Chondrocyte (in vitro differentiated cells): ENCODE measurements around the gene TXNL1. TPM values are rescaled to one million over a fixed set of nuclear protein-coding genes. Genes with fewer than 3 reads are reported as not detected.
"Not testable (repeated sequence)": the region's sequence is repeated elsewhere in the genome, so short reads cannot be mapped to it uniquely, and the experiment has no call there.

Experiments
- DNase-seq: peaks from one replicate; pipeline ENCODE4 v3.0.0; 2021; ENCODE audit warnings: mixed read lengths, low spot score
- H3K27ac Mint-ChIP-seq: one replicate; pipeline ENCODE4 v1.8.0; 2021; ENCODE audit warnings: mild to moderate bottlenecking, moderate library complexity, mixed read lengths; ENCODE audit not compliant: unreplicated experiment
- H3K27me3 Mint-ChIP-seq: 2 replicates; pipeline ENCODE4 v1.8.0; 2021; ENCODE audit warnings: low read depth, mixed read lengths
- H3K36me3 Mint-ChIP-seq: 2 replicates; pipeline ENCODE4 v1.8.0; 2021; ENCODE audit warnings: low read depth, mixed read lengths
- H3K4me1 Mint-ChIP-seq: 2 replicates; pipeline ENCODE4 v1.8.0; 2021; ENCODE audit warnings: low read depth, mild to moderate bottlenecking, mixed read lengths
- H3K4me3 Mint-ChIP-seq: one replicate; pipeline ENCODE4 v1.8.0; 2021; ENCODE audit warnings: mild to moderate bottlenecking, moderate library complexity, mixed read lengths; ENCODE audit not compliant: unreplicated experiment
- H3K9me3 Mint-ChIP-seq: 2 replicates; pipeline ENCODE4 v1.8.0; 2021; ENCODE audit warnings: low read depth, mixed read lengths
- total RNA-seq: library from RNA; stranded (reverse); gene quantifications from 3 replicates; pipeline ENCODE4 v1.2.1, GENCODE V29; 2021
- TF ChIP-seq, protein P1 (sequence below): fragments of 200-600 bp; sonication (generic); IDR thresholded peaks from 2 replicates; pipeline ENCODE4 v1.5.0; 2021; ENCODE audit warnings: antibody characterized with exemption, mild to moderate bottlenecking, moderate library complexity

Gene TXNL1
- total RNA-seq, 1 donor from 2014 or later = 57.6 TPM

DNA sequence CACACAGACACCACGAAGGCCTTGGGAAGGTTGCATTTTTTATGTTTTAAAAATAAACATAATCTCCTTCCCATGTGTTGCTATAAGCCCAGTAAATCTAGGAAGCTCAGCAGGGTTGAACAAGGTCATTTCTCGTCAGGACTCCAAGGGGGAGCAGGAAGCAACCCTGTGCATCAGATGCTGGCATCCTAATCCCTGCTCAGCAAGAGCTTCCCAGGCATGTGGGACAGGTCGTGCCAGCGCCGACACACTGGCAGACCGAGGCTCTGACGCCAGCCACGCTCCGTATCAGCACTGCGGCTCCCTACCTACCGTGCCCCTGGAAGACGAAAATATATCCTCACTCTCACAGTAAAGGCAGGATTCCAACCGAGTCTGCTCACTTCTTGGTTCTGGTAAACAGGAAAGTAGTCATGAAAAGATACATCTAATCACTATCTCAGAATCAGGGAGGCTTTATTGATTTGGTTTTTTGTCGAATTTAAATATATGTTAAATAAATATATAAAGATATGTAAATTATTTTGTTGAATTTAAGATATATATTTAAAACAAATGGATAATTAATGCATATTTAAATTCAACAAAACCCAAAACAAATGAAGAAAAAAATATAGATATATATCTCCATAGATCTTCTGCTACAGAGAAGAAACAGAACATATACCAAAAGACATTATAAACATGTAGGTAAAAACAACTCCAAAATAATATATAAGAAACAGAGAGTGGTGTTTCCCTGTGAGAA lies 61.4 kb downstream of the TXNL1 start:
- H3K27me3 Mint-ChIP-seq = no peaks in the 10 kb centered on the region
- peak overlapping the region; percentile 44 for H3K4me3 Mint-ChIP-seq
- peaks cover 14% of the 10 kb centered on the region for H3K9me3 Mint-ChIP-seq
- peak overlapping the region; percentile 42 for H3K27ac Mint-ChIP-seq
- TF ChIP-seq, protein P1, sequence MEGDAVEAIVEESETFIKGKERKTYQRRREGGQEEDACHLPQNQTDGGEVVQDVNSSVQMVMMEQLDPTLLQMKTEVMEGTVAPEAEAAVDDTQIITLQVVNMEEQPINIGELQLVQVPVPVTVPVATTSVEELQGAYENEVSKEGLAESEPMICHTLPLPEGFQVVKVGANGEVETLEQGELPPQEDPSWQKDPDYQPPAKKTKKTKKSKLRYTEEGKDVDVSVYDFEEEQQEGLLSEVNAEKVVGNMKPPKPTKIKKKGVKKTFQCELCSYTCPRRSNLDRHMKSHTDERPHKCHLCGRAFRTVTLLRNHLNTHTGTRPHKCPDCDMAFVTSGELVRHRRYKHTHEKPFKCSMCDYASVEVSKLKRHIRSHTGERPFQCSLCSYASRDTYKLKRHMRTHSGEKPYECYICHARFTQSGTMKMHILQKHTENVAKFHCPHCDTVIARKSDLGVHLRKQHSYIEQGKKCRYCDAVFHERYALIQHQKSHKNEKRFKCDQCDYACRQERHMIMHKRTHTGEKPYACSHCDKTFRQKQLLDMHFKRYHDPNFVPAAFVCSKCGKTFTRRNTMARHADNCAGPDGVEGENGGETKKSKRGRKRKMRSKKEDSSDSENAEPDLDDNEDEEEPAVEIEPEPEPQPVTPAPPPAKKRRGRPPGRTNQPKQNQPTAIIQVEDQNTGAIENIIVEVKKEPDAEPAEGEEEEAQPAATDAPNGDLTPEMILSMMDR = no peak
- H3K4me1 Mint-ChIP-seq = peaks cover 21% of the 10 kb centered on the region
- no peak for DNase-seq
- H3K36me3 Mint-ChIP-seq = peaks cover 3% of the 10 kb centered on the region

DNA sequence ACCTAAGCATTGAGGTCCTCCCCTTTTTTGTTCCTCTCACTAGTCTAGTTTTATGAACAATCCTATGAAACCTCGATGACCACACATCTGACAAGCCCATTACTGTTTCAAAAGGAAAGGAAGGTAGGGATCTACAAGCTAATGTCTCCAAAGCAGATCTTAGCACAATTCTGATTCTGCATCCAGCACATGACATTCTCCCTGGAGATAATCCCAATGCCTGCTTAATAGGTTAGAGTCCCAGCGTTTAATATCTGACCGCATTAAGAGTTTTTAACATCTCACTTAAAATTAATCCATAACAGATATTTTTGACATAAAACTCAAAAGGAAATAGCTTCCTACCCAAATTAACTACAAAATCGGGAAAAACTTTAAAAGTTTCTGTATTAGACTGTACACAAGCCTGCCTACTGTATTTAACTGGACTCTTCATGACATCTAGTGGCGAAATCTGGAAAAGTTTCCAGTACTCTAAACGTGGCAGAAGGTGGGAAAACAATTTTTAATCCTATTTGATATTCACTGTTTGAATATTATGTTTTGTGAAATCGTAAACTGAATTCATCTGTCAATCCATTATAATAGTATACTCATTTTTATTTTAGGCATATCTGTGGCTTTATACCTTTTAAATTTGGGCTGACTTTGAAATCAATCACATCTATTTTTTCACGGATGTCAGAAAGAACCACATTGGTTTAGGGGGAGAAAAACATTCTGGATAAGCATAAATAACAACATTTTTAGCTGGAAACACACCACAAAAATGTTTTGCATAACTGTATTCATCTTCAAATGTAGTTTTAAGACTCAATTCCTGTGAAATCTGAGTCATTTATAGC lies 62.4 kb downstream of the TXNL1 start:
- Mint-ChIP-seq H3K36me3 (peaks cover 3% of the 10 kb centered on the region), H3K4me1 (peaks cover 21% of the 10 kb centered on the region), H3K4me3 (no peak overlapping the region), H3K27me3 (no peaks in the 10 kb centered on the region), H3K27ac (no peak overlapping the region), H3K9me3 (peaks cover 11% of the 10 kb centered on the region)
- TF ChIP-seq, protein P1 = peak; percentile 99
- DNase-seq = no peak

DNA sequence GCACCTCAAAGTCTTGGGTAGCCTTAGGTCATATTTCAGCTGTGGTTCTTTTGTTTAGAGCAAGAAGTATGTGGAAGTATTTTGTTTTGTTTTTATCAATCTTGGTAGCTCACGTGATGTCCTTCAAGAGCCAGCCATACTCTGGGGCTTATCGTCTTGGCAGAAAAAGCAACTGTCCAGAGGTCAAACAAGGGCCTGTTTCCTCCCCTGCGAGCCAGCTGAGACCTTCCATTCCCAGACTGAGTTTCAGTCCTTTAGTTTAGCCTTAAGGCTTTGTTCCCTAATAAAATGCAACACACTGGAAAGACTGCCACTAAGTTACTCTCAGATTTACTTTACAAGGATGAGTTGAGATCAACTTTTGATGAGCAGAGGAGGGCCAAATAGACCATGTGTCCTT lies 63.5 kb downstream of the TXNL1 start:
- H3K4me1 Mint-ChIP-seq = peaks cover 21% of the 10 kb centered on the region
- no peak overlapping the region for H3K27ac Mint-ChIP-seq
- no peak for DNase-seq
- TF ChIP-seq, protein P1 = no peak
- no peaks in the 10 kb centered on the region for H3K27me3 Mint-ChIP-seq
- H3K4me3 Mint-ChIP-seq = no peak overlapping the region
- peaks cover 2% of the 10 kb centered on the region for H3K36me3 Mint-ChIP-seq
- H3K9me3 Mint-ChIP-seq = peaks cover 4% of the 10 kb centered on the region

DNA sequence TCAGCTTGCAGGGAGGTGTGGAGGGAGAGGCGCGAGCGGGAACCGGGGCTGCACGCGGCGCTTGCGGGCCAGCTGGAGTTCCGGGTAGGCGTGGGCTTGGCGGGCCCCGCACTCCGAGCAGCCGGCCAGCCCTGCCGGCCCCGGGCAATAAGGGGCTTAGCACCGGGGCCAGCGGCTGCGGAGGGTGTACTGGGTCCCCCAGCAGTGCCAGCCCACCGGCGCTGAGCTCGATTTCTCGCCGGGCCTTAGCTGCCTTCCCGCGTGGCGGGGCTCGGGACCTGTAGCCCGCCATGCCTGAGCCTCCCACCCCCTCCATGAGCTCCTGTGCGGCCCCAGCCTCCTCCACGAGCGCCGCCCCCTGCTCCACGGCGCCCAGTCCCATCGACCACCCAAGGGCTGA lies 66.1 kb downstream of the TXNL1 start:
- H3K4me3 Mint-ChIP-seq, H3K36me3 Mint-ChIP-seq, H3K9me3 Mint-ChIP-seq, H3K27me3 Mint-ChIP-seq, DNase-seq, H3K27ac Mint-ChIP-seq: not testable (repeated sequence)
- H3K4me1 Mint-ChIP-seq = peaks cover 24% of the 10 kb centered on the region

DNA sequence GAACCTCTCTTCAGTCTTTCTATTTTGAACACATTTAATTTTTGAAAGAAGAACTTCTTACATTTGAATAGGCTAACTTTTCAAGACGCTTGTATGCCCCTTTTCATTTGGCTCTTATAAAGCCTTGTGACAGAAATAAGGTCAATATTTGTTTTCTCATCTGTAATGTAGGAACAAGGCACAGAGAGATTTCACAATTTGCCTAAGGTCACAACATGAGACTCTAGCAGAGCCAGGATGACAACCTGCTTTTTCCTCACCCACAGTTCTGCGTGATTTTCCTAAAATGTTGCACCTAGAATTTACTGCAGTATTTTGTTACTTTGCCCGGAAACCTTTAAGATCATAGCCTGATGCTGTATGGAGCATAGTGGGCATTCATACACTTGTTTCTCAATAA lies 67.4 kb downstream of the TXNL1 start:
- TF ChIP-seq, protein P1 = no peak
- DNase-seq = no peak
- Mint-ChIP-seq H3K27ac (no peak overlapping the region), H3K4me1 (peaks cover 14% of the 10 kb centered on the region), H3K36me3 (no peaks in the 10 kb centered on the region), H3K4me3 (no peak overlapping the region), H3K9me3 (no peaks in the 10 kb centered on the region), H3K27me3 (no peaks in the 10 kb centered on the region)
